GM19438 (cell line): Measurements from ENCODE around the gene TCF7L1.
A peak's percentile ranks its signal among the peaks of the same experiment; 100 is the strongest.
"Not testable (repeated sequence)": the region's sequence is repeated elsewhere in the genome, so short reads cannot be mapped to it uniquely, and the experiment has no call there.

Experiments
- ATAC-seq: cut with Tn5 transposase; IDR thresholded peaks from one replicate; pipeline ENCODE4 v1.9.1; 2021; ENCODE audit warnings: low read depth; ENCODE audit not compliant: unreplicated experiment

Gene TCF7L1

GRCh38 chr2:85312404-85312803 lies 179.2 kb downstream of the TCF7L1 start:
- no peak for ATAC-seq

- ATAC-seq = no peak
These were observed 181.7 kb downstream of the TCF7L1 start for GRCh38 chr2:85314884-85315242.

GRCh38 chr2:85315921-85316320 lies 182.7 kb downstream of the TCF7L1 start:
- not testable (repeated sequence) for ATAC-seq

GRCh38 chr2:85318222-85319074 lies 185.3 kb downstream of the TCF7L1 start:
- ATAC-seq = no peak

- ATAC-seq = no peak
These were observed 186.6 kb downstream of the TCF7L1 start for GRCh38 chr2:85319796-85320195.

- no peak for ATAC-seq
These were observed 190.3 kb downstream of the TCF7L1 start for GRCh38 chr2:85323351-85323987.

- ATAC-seq = not testable (repeated sequence)
These were observed 190.8 kb downstream of the TCF7L1 start for GRCh38 chr2:85323988-85324367.

- ATAC-seq = no peak
These were observed 191.7 kb downstream of the TCF7L1 start for GRCh38 chr2:85324639-85325465.

GRCh38 chr2:85325466-85325811 lies 192.2 kb downstream of the TCF7L1 start:
- ATAC-seq = no peak

GRCh38 chr2:85326406-85327159 lies 193.4 kb downstream of the TCF7L1 start:
- peak; percentile 33 for ATAC-seq

GRCh38 chr2:85327160-85327821 lies 194.1 kb downstream of the TCF7L1 start:
- ATAC-seq = peak; percentile 34

GRCh38 chr2:85327822-85328617 lies 194.8 kb downstream of the TCF7L1 start, which contains the start of gene TGOLN2:
TGOLN2 (minus strand) TSS chr2:85327989; CDS start chr2:85327962, 27 bp downstream.
- ATAC-seq = peak; percentile 84

- ATAC-seq = no peak
These were observed 196.0 kb downstream of the TCF7L1 start for GRCh38 chr2:85329181-85329651.

GRCh38 chr2:85329701-85330100 lies 196.5 kb downstream of the TCF7L1 start:
- not testable (repeated sequence) for ATAC-seq

GRCh38 chr2:85330839-85331636 lies 197.8 kb downstream of the TCF7L1 start:
- ATAC-seq = no peak

- ATAC-seq = not testable (repeated sequence)
These were observed 200.7 kb downstream of the TCF7L1 start for GRCh38 chr2:85333877-85334276.

GRCh38 chr2:85334928-85335327 lies 201.7 kb downstream of the TCF7L1 start:
- no peak for ATAC-seq
